Activated B cell treated with CpG ODN at 0.5 μM for 24 hours (primary cell): ENCODE measurements around the gene PRKCE. TPM values are rescaled to one million over a fixed set of nuclear protein-coding genes. Genes with fewer than 3 reads are reported as not detected.

Source experiments
- ATAC-seq: fragments of 200-7000 bp; cut with Tn5 transposase; one replicate; pipeline ENCODE4 v1.10.0; 2021; ENCODE audit warnings: low read depth, mild to moderate bottlenecking, moderate library complexity
- CTCF ChIA-PET: fragments of 350-600 bp; sonication (Branson Sonifier 250); formaldehyde crosslinking; loops from one replicate; lab custom pipeline; 2021; ENCODE audit warnings: antibody characterized with exemption; lab: Charles Lee
- POLR2A ChIA-PET: fragments of 350-600 bp; sonication (Branson Sonifier 250); formaldehyde crosslinking; loops from one replicate; lab custom pipeline; 2021; ENCODE audit warnings: antibody characterized with exemption; lab: Charles Lee
- DNase-seq: peaks from one replicate; pipeline ENCODE4 v3.0.0; 2022
- H3K27ac Mint-ChIP-seq: one replicate; pipeline ENCODE4 v1.8.0; 2020; ENCODE audit warnings: mixed read lengths
- H3K27me3 Mint-ChIP-seq: one replicate; pipeline ENCODE4 v1.8.0; 2021; ENCODE audit warnings: mixed read lengths
- H3K36me3 Mint-ChIP-seq: one replicate; pipeline ENCODE4 v1.8.0; 2021; ENCODE audit warnings: low read depth, mixed read lengths
- H3K4me1 Mint-ChIP-seq: one replicate; pipeline ENCODE4 v1.8.0; 2021; ENCODE audit warnings: mixed read lengths
- H3K4me3 Mint-ChIP-seq: one replicate; pipeline ENCODE4 v1.8.0; 2020; ENCODE audit warnings: mild to moderate bottlenecking, mixed read lengths
- H3K9me3 Mint-ChIP-seq: one replicate; pipeline ENCODE4 v1.8.0; 2020; ENCODE audit warnings: mixed read lengths
- CTCF ChIP-seq: fragments of 200-600 bp; IDR thresholded peaks from one replicate; pipeline ENCODE4 v1.8.0; 2022; ENCODE audit warnings: antibody characterized with exemption, mild to moderate bottlenecking
- intact Hi-C: fragments of 100-400 bp; cut with micrococcal nuclease; formaldehyde crosslinking; loops from one replicate; pipeline ENCODE4 v1.15.1; 2024
- total RNA-seq: library from RNA; stranded (reverse); gene quantifications from 2 replicates; pipeline ENCODE4 v1.2.3, GENCODE V29; 2022

The PRKCE gene
- total RNA-seq, 1 donor from 2014 or later, result 53.8 TPM

GRCh38 chr2:45654250-45654649 lies 2.8 kb downstream of the PRKCE start:
- Mint-ChIP-seq H3K4me3 (peak overlapping the region; percentile 30), H3K27me3 (peaks cover 2% of the 10 kb centered on the region), H3K9me3 (no peaks in the 10 kb centered on the region), H3K4me1 (peaks cover 61% of the 10 kb centered on the region), H3K36me3 (peaks cover 11% of the 10 kb centered on the region), H3K27ac (no peak overlapping the region)
- DNase-seq (no peak), ATAC-seq (no peak)
- POLR2A ChIA-PET, result interaction anchor here (1.5 to 6.7 kb wide), 2 partner anchors 77 to 124 kb away, joined by 3 to 211 read pairs; no protein-coding TSS in a partner anchor
- CTCF ChIA-PET, result interaction anchor here (1.0 to 1.5 kb wide), 2 partner anchors 8 to 124 kb away, joined by 3 to 5 read pairs; no protein-coding TSS in a partner anchor
- intact Hi-C loops, result no loop called here
- TF ChIP-seq CTCF, result no peak

- H3K4me3 Mint-ChIP-seq, result no peak overlapping the region
- peaks cover 68% of the 10 kb centered on the region for H3K4me1 Mint-ChIP-seq
- no peak for DNase-seq
- intact Hi-C loops, result no loop called here
- no peak overlapping the region for H3K27ac Mint-ChIP-seq
- ChIA-PET POLR2A (interaction anchor here (1.1 to 1.7 kb wide), 3 partner anchors 9 to 11 kb away, joined by 5 to 8 read pairs (median 6); partner anchors contain the start of gene PRKCE), CTCF (interaction anchor here (0.7 to 1.1 kb wide), 2 partner anchors 8 to 118 kb away, joined by 5 to 6 read pairs; no protein-coding TSS in a partner anchor)
- TF ChIP-seq CTCF, result no peak
- no peaks in the 10 kb centered on the region for H3K9me3 Mint-ChIP-seq
- peaks cover 20% of the 10 kb centered on the region for H3K36me3 Mint-ChIP-seq
- no peaks in the 10 kb centered on the region for H3K27me3 Mint-ChIP-seq
- no peak for ATAC-seq
Measured at GRCh38 chr2:45661828-45662227, 10.4 kb downstream of the PRKCE start.

GRCh38 chr2:45664635-45665261 lies 13.3 kb downstream of the PRKCE start:
- TF ChIP-seq CTCF, result no peak
- peaks cover 23% of the 10 kb centered on the region for H3K36me3 Mint-ChIP-seq
- ChIA-PET POLR2A (interaction anchor here (0.5 to 2.0 kb wide), 6 partner anchors 8 to 165 kb away, joined by 3 to 8 read pairs (median 3); no protein-coding TSS in a partner anchor), CTCF (interaction anchor here (0.8 to 1.6 kb wide), 4 partner anchors 15 to 174 kb away, joined by 3 to 4 read pairs (median 3); no protein-coding TSS in a partner anchor)
- H3K4me3 Mint-ChIP-seq, result no peak overlapping the region
- no peaks in the 10 kb centered on the region for H3K9me3 Mint-ChIP-seq
- no peak for ATAC-seq
- H3K27ac Mint-ChIP-seq, result no peak overlapping the region
- peaks cover 50% of the 10 kb centered on the region for H3K4me1 Mint-ChIP-seq
- intact Hi-C loops, result no loop called here
- no peak for DNase-seq
- no peaks in the 10 kb centered on the region for H3K27me3 Mint-ChIP-seq

GRCh38 chr2:45668509-45668908 lies 17.0 kb downstream of the PRKCE start:
- Mint-ChIP-seq H3K36me3 (peaks cover 23% of the 10 kb centered on the region), H3K4me1 (peaks cover 36% of the 10 kb centered on the region), H3K9me3 (no peaks in the 10 kb centered on the region), H3K4me3 (no peak overlapping the region), H3K27me3 (no peaks in the 10 kb centered on the region), H3K27ac (no peak overlapping the region)
- ATAC-seq (no peak), DNase-seq (no peak)
- ChIA-PET CTCF (no interaction called here), POLR2A (no interaction called here)
- intact Hi-C loops, result no loop called here
- TF ChIP-seq CTCF, result no peak

GRCh38 chr2:45669032-45669486 lies 17.6 kb downstream of the PRKCE start:
- peaks cover 23% of the 10 kb centered on the region for H3K36me3 Mint-ChIP-seq
- DNase-seq (no peak), ATAC-seq (no peak)
- H3K4me3 Mint-ChIP-seq, result no peak overlapping the region
- ChIA-PET POLR2A (no interaction called here), CTCF (no interaction called here)
- no peaks in the 10 kb centered on the region for H3K27me3 Mint-ChIP-seq
- no peaks in the 10 kb centered on the region for H3K9me3 Mint-ChIP-seq
- TF ChIP-seq CTCF, result no peak
- H3K4me1 Mint-ChIP-seq, result peaks cover 35% of the 10 kb centered on the region
- H3K27ac Mint-ChIP-seq, result no peak overlapping the region
- intact Hi-C loops, result no loop called here
